Stimulated activated CD4-positive, alpha-beta T cell treated with anti-CD3 and anti-CD28 coated beads, Interleukin-2, amount 100 ng/mL, for 24 hours (primary cell): ENCODE measurements around the gene C16orf54.
"Not testable (repeated sequence)": the region's sequence is repeated elsewhere in the genome, so short reads cannot be mapped to it uniquely, and the experiment has no call there.

Experiments
- DNase-seq, 2 donors: peaks; one replicate each; pipeline ENCODE4 v3.0.0-alpha.2; 2020

Gene C16orf54

DNA sequence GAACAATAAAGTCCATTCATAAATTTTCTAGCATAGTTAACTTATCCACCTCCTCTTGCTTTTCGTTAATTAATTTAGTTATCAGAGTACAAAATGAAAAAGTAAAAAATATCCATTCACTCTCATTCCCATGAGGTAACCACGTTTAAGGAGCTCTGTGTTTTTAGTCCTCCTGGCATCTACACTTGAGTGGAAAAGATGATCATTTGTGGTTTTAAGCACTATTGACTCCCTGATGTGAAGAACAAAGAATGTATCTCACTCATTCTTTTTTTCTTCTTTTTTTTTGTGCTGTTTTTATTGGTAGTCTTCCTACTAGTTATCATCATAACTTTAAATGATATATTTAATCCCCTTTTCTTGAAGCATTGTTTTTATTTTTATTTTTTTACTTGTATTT, 40.8 kb downstream of the C16orf54 start:
- no peak for DNase-seq

DNA sequence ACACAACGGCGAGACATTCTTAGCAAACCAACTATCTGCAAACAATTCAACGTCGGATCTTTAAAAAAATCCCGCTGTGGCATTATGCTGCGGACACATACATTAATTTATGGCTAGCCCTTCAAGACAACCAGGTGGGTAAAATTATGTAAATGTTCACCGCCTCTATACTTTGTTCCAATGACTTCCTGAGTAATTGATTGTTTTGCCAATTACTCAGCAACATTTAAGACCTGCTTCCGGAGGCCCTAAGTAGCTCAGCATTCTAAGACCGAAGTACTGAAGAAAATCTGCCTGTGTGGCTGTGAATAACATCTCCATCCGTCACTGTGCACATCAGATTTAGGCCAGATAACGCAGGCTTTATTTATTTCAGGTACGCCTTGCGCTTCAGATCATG, 43.5 kb downstream of the C16orf54 start:
- no peak for DNase-seq

DNA sequence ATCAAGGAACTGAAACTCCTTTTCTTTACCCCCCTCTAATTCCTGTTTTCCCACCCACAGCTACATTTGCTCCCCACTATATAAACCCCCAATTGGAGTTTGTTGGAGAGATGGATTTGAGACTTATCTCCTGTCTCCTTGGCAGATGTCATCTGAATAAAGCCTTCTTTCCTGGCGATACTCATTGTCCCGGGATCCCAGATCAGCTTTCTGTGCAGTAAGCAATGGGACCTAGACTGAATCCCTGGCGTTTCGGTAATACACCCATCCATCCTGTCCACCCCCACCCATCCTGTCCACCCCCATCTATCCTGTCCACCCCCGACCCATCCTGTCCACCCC, 44.6 kb downstream of the C16orf54 start:
- DNase-seq = no peak

DNA sequence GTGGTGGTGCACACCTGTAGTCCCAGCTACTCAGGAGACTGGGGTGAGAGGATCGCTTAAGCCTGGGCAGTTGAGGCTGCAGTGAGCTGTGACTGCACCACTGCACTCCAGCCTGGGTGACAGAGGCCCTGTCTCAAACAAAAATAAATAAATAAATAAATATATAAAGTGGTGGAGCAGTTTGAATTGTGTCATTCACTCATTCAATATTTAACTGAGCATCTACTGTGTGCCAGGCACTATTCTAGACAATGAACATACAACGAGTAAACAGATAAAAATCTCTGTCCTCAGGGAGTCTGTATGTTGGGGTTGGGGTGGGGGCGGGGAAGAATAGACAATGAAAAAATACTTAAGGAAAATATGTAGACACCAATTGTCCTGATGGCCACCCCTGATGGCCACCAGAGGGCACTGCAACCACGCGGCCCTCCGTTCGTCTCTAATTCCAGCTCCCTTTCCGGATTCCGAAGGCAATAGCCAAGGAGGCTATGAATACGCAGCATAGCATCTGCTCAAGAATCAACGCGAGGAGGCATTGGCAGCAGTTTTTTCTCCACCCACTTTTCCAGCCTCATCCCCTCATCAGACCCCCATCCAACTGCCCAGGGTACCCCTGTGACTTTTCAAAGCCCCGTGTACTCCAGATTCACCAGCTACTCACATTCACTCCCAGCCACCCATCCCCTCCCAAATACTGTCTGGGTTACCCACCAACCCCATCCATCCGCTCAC, 45.4 kb downstream of the C16orf54 start:
- peak; percentile 78 to 80 for DNase-seq

DNA sequence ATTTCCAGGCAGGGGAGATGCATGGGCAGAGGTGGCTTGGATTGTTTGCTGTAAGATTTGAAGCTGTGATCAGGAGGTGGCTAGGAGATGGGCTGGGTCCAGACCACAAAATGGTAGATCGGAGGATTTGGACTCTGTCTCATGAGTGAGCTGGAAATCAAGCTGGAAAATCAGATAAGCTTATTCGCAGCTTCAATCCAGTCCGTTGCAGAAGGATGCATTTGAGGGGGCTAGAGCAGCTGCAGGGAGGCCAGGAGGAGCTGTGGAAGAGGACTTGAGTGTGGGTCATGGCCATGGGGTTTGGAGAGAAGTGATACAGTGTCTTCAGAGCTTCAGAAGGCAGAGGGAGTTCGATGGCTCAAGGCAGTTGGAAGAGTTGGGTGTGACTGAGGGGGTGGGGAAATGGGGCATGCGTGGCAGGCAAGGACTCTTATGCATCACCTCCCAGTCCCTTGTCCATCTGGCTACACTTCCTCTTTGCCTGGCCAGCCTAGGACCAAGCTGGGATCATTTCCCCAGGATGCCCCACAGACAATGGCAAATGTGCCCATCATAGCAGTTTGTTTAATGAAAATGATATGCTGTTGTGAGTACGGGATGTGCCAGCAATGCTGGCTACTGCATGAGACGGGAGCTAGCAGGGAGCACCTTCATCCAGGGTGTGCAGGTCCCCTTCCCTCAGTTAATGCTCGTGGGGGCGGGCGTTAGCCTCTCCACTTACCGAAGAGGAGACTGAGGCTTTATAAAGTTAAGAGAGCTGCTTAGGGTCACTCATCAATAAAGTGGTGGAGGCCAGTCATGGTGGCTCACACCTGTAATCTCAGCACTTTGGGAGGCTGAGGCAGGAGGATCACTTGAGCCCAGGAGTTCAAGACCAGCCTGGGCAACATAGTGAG, 46.2 kb downstream of the C16orf54 start:
- no peak for DNase-seq

DNA sequence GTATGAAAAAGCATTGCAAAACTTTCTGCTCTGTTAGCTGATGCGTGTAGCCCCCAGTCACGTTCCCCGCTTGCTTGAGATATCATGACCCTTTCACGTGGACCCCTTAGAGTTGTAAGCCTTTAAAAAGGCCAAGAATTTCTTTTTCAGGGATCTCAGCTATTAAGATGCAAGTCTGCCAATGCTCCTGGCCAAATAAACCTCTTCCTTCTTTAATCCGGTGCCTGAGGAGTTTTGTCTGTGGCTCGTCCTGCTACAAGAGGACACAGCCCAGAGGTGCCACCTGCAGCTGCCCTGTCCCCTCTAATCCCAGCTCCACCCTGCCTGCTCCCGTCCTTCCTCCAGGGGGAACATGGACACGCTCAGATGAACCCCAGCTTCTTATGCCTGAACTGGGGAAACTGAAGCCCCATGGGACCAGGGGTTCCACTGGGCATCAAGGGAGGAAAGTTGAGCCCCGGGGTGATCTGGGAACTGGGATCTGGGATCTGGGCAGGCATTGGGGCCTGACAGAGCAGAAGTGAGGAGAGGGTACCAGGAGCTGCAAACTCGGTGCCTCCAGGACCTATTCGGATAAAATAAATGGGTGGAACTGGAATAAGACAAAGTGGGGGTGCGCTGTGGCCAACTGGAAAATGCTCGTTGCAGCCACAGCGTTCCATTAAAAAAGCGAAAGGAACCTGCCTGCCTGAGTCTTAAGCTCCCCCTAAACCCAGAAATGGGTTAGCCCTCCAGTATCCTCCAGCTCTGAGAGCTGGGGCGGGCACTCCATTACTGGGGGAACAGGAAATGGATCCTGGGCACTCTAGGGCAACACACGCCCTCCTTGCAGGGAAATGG, 47.1 kb downstream of the C16orf54 start:
- no peak for DNase-seq

DNA sequence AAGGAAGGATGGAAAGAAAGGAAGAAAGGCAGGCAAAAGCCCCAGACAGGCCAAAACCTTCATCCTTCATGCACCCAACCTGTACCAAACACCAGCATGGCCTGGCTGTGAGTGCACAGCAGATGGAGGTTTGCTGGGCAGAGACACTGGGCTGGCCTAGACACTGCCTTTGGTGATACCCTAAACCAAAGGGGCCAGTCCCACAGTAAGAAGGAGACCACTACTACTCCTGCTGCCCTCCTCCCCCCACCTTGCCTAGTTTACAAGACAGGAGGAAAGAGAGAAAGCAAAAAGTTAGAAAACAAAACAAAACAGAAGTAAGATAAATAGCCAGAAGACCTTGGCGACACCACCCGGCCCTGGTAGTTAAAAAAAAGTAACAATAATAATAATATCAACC, 47.7 kb downstream of the C16orf54 start:
- no peak for DNase-seq

DNA sequence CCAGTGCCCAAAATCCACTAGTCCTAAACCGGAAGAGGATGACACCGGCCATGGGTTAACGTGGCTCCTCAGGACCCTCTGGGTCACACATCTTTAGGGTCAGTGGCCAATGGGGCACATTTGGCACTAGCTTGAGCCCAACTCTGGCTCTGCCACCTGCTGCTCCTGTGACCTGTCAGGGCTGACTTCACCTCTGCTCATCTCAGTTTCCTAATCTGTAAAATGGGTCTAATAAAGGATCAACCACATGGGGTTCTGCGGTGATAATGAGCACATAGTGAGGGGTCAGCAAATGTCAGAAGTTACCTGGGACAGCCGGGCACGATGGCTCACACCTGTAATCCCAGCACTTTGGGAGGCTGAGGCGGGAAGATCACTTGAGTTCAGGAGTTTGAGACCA, 48.4 kb downstream of the C16orf54 start:
- DNase-seq = no peak

DNA sequence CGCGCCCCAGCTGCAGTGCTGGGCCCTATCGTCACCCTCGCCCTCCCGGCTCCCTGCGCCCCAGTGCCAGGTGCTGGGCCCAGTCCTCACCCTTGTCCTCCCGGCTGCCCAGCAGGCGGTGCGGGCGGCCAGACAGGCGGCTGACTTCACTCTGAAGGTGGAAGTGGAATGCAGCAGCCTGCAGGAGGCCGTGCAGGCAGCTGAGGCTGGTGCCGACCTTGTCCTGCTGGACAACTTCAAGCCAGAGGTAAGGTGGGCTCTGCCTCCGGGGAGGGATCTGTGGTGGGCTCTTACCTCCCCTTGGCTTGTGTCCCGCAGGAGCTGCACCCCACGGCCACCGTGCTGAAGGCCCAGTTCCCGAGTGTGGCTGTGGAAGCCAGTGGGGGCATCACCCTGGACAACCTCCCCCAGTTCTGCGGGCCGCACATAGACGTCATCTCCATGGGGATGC, 48.9 kb downstream of the C16orf54 start:
- no peak for DNase-seq

DNA sequence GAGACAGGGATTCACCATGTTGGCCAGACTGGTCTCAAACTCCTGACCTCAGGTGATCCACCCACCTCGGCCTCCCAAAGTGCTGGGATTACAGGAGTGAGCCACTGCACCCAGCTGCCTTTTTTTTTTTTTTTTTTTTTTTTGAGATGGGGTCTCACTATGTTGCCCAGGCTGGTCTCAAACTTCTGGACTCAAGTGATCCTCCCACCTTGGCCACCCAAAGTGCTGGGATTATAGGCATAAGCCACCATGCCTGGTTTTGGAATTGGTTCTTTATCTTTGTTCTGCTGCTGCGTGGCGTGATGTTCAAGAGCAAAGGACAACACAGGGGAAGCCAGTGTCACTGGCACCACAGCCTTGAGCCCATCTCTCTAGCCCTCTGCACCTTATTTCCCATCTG, 50.1 kb downstream of the C16orf54 start:
- DNase-seq = not testable (repeated sequence)

DNA sequence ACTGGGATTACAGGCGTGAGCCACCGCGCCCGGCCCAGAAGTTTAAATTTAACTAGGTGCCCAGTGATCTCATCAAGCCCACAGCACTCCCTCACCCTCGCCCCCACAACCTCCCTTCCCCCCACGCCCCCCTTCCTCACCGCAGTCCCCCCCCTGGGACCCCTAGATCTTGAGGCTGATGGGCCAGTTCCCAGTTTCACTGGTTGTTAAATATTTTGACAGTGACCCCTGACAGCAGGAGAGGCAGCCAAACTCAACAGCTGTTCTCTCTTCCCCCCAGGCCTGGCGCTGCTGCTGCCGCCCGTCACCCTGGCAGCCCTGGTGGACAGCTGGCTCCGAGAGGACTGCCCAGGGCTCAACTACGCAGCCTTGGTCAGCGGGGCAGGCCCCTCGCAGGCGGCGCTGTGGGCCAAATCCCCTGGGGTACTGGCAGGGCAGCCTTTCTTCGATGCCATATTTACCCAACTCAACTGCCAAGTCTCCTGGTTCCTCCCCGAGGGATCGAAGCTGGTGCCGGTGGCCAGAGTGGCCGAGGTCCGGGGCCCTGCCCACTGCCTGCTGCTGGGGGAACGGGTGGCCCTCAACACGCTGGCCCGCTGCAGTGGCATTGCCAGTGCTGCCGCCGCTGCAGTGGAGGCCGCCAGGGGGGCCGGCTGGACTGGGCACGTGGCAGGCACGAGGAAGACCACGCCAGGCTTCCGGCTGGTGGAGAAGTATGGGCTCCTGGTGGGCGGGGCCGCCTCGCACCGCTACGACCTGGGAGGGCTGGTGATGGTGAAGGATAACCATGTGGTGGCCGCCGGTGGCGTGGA, 51.2 kb downstream of the C16orf54 start:
- no peak for DNase-seq

DNA sequence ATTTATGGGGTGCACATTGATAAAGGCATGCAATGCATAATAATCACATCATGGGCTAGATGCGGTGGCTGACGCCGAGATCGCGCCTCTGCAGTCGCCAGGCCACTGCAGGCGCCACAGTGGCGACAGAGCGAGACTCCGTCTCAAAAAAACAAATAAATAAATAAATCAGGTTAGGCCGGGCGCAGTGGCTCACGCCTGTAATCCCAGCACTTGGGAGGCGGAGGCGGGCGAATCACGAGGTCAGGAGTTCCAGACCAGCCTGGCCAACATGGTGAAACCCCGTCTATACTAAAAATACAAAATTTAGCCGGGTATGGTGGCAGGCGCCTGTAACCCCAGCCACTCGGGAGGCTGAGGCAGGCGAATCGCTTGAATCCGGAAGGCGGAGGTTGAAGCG, 53.2 kb downstream of the C16orf54 start:
- not testable (repeated sequence) for DNase-seq
